Suprapubic skin (tissue), 4 donors: ENCODE data around the gene ABHD11. TPM values are rescaled to one million over a fixed set of nuclear protein-coding genes. Genes with fewer than 3 reads are reported as not detected.
A peak's percentile ranks its signal among the peaks of the same experiment; 100 is the strongest.

ENCODE experiments used
- DNase-seq, 2 donors: peaks; one replicate each; pipeline ENCODE4 v3.0.0-alpha.2; 2019; ENCODE audit warnings: low spot score in 2 of 2
- H3K27ac ChIP-seq: fragments of 200-600 bp; sonication (generic); one replicate; pipeline ENCODE4 v1.5.1; 2019
- H3K27me3 ChIP-seq: fragments of 200-600 bp; sonication (generic); one replicate; pipeline ENCODE4 v1.5.1; 2019
- H3K36me3 ChIP-seq: fragments of 200-600 bp; sonication (generic); one replicate; pipeline ENCODE4 v1.5.1; 2019
- H3K4me1 ChIP-seq: fragments of 200-600 bp; sonication (generic); one replicate; pipeline ENCODE4 v1.5.1; 2019
- H3K4me3 ChIP-seq: fragments of 200-600 bp; sonication (generic); one replicate; pipeline ENCODE4 v1.5.1; 2019; ENCODE audit warnings: mild to moderate bottlenecking
- H3K9me3 ChIP-seq: fragments of 200-600 bp; sonication (generic); one replicate; pipeline ENCODE4 v1.5.1; 2019
- CTCF ChIP-seq, 2 donors: fragments of 200-600 bp in 1 of 2; fragments of 450-650 bp in 1 of 2; sonication (generic) in 1 of 2; IDR thresholded peaks; one replicate each; pipeline ENCODE4 v1.5.1; 2016 to 2019; ENCODE audit warnings: antibody characterized with exemption in 2 of 2, mild to moderate bottlenecking in 1 of 2, moderate library complexity in 1 of 2
- EP300 ChIP-seq: sonication (generic); formaldehyde crosslinking; IDR thresholded peaks from one replicate; pipeline ENCODE4 v1.6.1; 2017; ENCODE audit warnings: antibody characterized with exemption
- POLR2A ChIP-seq, 2 donors: fragments of 450-650 bp; IDR thresholded peaks; one replicate each; pipeline ENCODE4 v1.6.1; 2017; ENCODE audit warnings: antibody characterized with exemption in 2 of 2, mild to moderate bottlenecking in 2 of 2, moderate library complexity in 2 of 2
- POLR2AphosphoS5 ChIP-seq, 3 donors: sonication (generic); formaldehyde crosslinking; IDR thresholded peaks; one replicate each; pipeline ENCODE4 v1.6.1; 2017; ENCODE audit warnings: antibody characterized with exemption in 3 of 3
- WGBS: methylation state at CpG from one replicate; pipeline ENCODE4 v1.1.5; 2018; 5-methylcytosine and 5-hydroxymethylcytosine counted together
- total RNA-seq, 4 donors: library from RNA; depleted of rRNA; stranded (reverse); fragments of >200 nt; gene quantifications; one replicate each; pipeline ENCODE4 v1.1.0, GENCODE V29; 2016

ABHD11 gene
- total RNA-seq, 4 donors from 2014 or later = 15.2 to 39.4 (median 23.7) TPM

DNA sequence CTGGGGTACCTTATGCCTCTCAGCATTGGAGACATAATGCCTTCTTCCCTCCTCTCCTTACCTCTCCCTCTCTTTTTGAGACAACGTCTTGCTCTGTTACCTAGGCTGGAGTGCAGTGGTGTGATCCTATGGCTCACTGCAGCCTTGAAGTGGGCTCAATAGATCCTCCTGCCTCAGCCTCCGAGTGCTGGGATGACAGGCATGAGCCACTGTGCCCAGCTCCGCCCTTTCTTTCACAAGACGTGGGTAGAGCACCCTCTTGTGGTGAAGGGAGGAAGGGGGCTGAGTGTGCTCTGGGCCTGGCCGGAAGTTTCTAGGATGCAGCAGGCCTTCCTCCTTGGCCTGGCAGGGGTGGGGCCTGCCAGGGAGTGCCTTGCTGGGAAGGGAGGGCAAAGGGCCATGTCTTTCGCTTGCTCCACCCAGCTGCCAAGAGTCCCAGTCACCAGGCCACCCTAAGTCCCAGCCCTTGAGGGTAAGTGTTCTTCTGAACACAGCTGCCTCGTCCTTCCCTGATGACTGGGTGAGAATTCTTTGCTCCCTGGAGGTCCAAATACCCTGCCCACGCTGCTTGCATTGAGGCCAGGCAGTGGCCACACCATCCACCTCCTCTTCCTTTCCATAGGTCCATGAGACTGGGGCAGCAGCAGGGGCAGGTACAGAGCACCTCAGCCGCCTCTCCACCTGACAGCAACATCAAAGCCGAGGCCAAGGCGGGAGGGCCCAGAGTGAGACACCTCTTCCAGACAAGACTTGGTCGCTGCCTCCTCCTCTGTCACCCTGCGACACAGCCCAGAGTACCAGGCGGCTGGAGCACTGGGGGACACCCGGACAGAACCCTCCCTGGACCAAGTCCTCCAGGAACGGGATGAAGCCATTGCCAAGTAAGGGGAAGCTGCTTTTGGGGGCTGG lies 3.7 kb downstream of the ABHD11 start:
- no peaks in the 10 kb centered on the region for H3K9me3 ChIP-seq
- no peaks in the 10 kb centered on the region for H3K27me3 ChIP-seq
- H3K27ac ChIP-seq = peak overlapping the region; percentile 2
- peak; percentile 87 to 90 for DNase-seq
- peak; percentile 64 to 89 for TF ChIP-seq CTCF (IDR thresholded peaks at IDR 0.05)
- peak in 1 of 3 donors; percentile 52 for TF ChIP-seq POLR2AphosphoS5 (IDR thresholded peaks at IDR 0.05)
- TF ChIP-seq EP300 = no peak
- TF ChIP-seq POLR2A (IDR thresholded peaks at IDR 0.05) = no peak
- H3K4me3 ChIP-seq = no peak overlapping the region
- peaks cover 21% of the 10 kb centered on the region for H3K36me3 ChIP-seq
- 32% methylated on average over 6 of the region's 16 CpGs for WGBS
- H3K4me1 ChIP-seq = peaks cover 27% of the 10 kb centered on the region

DNA sequence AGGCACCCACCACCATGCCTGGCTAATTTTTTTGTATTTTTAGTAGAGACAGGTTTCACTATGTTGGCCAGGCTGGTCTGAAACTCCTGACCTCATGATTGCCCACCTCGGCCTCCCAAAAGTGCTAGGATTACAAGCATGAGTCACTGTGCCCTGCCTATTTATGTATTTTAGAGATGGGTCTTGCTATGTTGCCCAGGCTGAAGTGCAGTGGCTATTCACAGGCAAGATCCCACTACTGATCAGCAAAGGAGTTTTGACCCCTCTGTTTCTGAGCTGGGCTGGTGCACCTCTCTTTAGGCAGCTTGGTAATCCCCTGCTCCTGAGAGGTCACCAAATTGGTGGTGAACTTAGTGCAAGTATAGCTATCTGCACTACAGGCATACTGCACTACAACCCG lies 6.2 kb downstream of the ABHD11 start:
- no peaks in the 10 kb centered on the region for H3K27me3 ChIP-seq
- 89% methylated on average over 2 of the region's 2 CpGs for WGBS

DNA sequence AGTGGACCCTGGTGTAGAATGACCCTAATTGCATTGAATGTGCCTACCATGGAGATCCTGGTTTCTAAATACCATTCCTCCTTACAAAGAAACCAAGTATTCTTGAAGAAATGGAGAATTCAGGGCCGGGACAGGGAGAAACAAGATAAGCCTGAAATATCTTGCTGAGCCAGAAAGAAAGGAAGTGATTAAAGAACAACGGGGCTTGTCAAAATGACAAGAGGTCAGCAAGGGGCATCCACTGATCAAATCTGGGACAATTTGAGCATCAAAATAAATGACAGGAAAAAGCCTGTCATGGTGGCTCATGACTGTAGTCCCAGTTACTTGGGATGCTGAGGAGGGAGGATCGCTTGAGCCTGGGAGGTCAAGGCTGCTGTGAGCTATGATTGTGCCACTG lies 8.1 kb downstream of the ABHD11 start:
- DNase-seq = no peak
- Histone ChIP-seq H3K4me1 (peaks cover 7% of the 10 kb centered on the region), H3K36me3 (peaks cover under 1% of the 10 kb centered on the region), H3K27me3 (peaks cover 5% of the 10 kb centered on the region), H3K4me3 (no peak overlapping the region), H3K27ac (no peak overlapping the region), H3K9me3 (no peaks in the 10 kb centered on the region)
- 41% methylated on average over 3 of the region's 3 CpGs for WGBS
- TF ChIP-seq CTCF (IDR thresholded peaks at IDR 0.05) (no peak), EP300 (no peak), POLR2AphosphoS5 (IDR thresholded peaks at IDR 0.05) (no peak), POLR2A (IDR thresholded peaks at IDR 0.05) (no peak)

More for the DNA sequence above, 6.2 kb downstream of the ABHD11 start:
- Histone ChIP-seq H3K27ac (no peak overlapping the region), H3K9me3 (no peaks in the 10 kb centered on the region), H3K36me3 (peaks cover 20% of the 10 kb centered on the region), H3K4me1 (peaks cover 11% of the 10 kb centered on the region), H3K4me3 (no peak overlapping the region)
- no peak for DNase-seq
- TF ChIP-seq EP300 (no peak), POLR2A (IDR thresholded peaks at IDR 0.05) (no peak), POLR2AphosphoS5 (IDR thresholded peaks at IDR 0.05) (no peak), CTCF (IDR thresholded peaks at IDR 0.05) (no peak)

GRCh38 chr7:73728551-73728950 lies 10.1 kb downstream of the ABHD11 start:
- Histone ChIP-seq H3K36me3 (no peaks in the 10 kb centered on the region), H3K27me3 (peaks cover 5% of the 10 kb centered on the region), H3K4me3 (no peak overlapping the region), H3K9me3 (no peaks in the 10 kb centered on the region), H3K4me1 (no peaks in the 10 kb centered on the region), H3K27ac (no peak overlapping the region)
- TF ChIP-seq POLR2A (IDR thresholded peaks at IDR 0.05) = no peak
- no peak for TF ChIP-seq POLR2AphosphoS5 (IDR thresholded peaks at IDR 0.05)
- TF ChIP-seq EP300 = no peak
- TF ChIP-seq CTCF (IDR thresholded peaks at IDR 0.05) = no peak
- WGBS = 59% methylated on average over 5 of the region's 5 CpGs
- DNase-seq = no peak

GRCh38 chr7:73727952-73728351 lies 10.7 kb downstream of the ABHD11 start:
- Histone ChIP-seq H3K27me3 (peaks cover 5% of the 10 kb centered on the region), H3K4me1 (no peaks in the 10 kb centered on the region), H3K4me3 (no peak overlapping the region), H3K9me3 (no peaks in the 10 kb centered on the region), H3K27ac (no peak overlapping the region), H3K36me3 (no peaks in the 10 kb centered on the region)
- no peak for DNase-seq
- TF ChIP-seq POLR2A (IDR thresholded peaks at IDR 0.05) (no peak), CTCF (IDR thresholded peaks at IDR 0.05) (no peak), EP300 (no peak), POLR2AphosphoS5 (IDR thresholded peaks at IDR 0.05) (no peak)
- 75% methylated on average over 3 of the region's 3 CpGs for WGBS
